ENCODE data around the gene LUZP4.
"Not testable (repeated sequence)": the region's sequence is repeated elsewhere in the genome, so short reads cannot be mapped to it uniquely, and the experiment has no call there.

The LUZP4 gene

GRCh38 chrX:115337491-115338144, 48.1 kb downstream of the LUZP4 start:
- DNase-seq (ENCODE audit: low read depth) = no peak

DNA sequence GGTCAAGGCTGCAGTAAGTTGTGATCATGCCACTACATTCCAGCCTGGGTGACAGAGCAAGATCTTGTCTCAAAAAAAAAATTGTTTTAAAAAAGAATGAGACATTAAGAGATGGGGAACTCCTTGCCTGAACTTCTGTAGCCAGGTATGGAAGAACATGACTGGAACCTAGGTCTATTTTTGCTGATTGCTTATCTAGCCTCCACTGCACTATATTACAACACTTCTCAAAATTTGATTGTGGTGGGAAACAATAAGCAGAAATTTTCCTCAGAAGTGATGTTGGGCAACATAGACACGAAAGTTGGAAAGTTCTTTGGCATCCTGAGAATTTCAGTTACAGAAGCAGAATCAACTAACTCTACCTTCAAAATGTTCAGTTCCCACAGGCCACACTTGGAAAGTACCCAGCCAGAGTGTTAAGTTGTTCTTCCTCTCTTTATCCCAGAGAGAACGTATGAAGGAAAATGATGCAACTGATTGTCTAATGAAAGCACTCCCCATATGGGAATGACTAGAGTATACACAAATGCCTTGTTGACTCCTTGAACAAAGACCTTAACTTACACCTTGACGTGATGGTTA, 50.0 kb downstream of the LUZP4 start:
- DNase-seq (ENCODE audit: low read depth) = no peak

GRCh38 chrX:115341421-115341820, 51.9 kb downstream of the LUZP4 start:
- DNase-seq (ENCODE audit: low read depth) = no peak

DNA sequence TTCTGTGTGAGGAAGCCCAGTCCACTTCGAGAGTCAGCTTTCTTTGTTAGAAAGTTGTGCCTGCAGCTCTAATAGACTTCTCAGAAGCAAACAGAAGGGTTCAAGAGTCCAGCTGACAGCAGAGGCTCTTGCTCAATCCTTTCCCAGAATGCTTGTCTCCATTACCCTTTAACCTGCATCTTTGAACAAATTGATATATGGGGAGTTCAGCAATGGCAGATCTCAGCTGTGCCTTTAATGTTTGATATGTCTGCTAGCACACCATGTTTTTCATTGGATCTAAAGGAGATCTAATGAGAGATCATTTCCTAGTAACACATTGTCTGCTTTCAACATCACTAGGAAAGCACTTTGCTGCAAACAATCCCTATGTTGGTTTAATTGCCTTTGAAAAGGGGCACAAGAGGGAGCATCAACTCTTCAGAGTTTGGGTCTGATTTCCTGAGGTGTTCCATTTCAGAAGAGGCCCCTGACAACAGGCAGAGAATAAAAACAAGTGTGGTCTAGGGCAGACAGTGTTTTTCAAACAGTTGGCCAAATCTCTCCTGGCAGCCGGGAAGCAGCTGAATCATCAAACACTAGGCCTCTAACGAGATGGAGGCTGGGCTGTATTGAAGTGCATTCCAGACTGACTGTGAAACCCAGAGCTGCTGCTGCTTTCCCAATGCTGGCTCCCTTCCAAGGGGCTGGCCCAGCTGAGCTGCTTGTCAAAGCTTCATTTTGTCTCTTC, 55.5 kb downstream of the LUZP4 start:
- DNase-seq (ENCODE audit: low read depth) = no peak

- no peak for DNase-seq (ENCODE audit: low read depth)
Measured at GRCh38 chrX:115345615-115346014, 56.1 kb downstream of the LUZP4 start.

DNA sequence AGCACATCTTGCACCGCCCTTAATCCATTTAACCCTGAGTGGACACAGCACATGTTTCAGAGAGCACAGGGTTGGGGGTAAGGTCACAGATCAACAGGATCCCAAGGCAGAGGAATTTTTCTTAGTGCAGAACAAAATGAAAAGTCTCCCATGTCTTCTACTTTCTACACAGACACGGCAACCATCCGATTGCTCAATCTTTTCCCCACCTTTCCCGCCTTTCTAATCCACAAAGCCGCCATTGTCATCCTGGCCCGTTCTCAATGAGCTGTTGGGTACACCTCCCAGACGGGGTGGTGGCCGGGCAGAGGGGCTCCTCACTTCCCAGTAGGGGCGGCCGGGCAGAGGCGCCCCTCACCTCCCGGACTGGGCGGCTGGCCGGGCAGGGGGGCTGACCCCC, 57.2 kb downstream of the LUZP4 start:
- not testable (repeated sequence) for DNase-seq (ENCODE audit: low read depth)

DNA sequence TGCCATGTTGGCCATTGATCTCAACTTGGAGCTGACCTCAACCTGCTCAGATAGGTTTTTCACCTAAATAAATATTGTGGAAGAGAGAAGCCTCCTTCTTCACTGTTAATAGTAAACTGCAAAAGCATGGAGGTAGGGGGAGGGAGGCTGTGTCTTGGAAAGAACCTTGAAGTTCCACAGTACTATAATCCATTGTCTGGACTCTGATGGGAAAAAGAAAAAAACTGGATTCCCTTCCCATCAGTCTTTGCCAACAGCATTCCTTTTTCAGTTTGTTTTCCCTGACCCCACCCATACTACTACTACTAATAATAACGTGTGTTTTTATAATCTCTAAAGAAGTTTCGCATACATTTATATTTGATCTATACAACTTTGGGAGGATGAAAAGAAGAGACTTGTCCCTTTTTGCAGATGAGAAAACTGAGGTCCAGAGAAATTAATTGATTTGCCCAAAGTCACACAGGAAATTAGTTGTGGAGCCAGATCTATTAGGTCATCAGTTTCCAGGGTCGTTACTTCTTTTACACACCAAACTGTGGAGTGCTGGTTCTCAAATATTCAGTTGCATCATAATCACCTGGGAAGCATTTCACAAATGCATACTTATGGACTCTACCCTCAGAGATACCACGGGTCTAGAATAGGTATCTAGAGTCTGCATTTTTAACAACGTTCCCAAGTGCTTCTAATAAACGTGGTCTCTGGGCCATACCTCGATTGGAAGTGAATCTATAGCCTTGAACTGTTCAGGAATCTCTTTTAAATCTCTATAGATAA, 59.1 kb downstream of the LUZP4 start:
- DNase-seq (ENCODE audit: low read depth) = no peak

DNA sequence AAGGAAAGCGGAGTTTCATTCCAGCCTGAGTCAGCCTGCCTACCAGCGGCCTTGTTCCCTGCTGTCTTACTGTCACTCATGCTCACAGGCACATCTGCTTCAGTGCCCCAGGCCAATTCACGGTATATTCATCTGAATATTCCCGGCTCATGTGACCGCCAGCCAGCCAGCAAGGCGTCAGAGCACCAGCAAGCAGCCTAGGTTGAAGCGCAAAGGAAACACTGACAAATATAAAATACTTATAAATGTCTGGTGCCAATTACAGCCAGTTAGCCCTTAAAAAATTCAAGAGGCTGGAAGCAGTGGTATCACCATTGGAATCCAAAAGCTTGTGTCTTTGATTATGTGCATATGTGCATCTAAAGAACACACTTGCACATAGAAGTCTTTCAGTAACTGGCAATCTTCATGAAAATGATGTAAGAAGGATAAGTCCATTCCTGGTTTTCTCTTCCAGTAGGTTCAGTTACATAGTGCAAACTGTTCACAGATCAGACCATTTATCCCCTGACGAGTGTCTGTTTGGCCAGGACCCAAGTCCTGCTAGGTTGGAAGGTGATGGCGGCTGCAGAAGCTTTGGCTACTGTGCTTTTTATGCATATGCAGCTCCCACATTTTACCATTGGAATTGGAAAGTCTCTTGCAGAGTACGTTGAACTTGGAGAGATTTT, 61.3 kb downstream of the LUZP4 start:
- DNase-seq (ENCODE audit: low read depth) = no peak

DNA sequence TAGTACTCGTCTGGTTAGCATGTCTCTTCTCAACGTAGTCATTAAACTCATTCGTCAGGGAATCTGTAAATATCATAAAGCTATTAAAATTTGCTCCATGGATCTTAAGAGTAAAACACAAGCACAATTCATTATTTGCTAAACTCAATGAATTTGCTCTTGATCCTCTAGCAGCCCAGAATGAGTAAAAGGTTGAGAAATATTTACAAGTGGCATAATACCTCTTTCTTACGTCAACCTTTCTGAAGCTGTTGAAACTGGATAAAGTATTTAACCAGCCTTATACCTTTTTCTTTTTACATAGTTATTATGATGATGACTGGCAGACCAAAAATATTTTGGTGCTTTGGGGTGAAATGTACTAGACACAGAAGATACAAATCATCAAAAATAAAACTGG, 66.9 kb downstream of the LUZP4 start:
- DNase-seq (ENCODE audit: low read depth) = no peak
